ENCODE data around the gene METTL21C.

DNA sequence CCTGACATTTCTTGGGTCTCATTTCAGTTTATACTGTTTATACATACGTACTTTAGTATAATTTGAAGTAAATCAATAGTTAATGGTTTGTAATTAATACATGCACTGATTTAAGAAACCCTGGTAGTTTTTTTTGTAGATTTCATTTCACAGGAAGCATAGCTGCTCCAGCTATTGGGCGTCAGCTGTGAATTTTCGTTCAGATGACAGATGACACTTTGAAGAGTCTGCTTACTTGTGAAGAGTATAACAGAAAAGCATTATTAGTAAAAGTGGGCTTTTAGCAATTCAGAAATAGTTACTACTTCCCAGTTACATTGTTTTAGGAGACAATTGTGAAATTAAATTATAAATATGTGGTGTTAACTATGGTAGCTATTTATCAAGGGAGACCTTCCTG lies 44.4 kb downstream of the METTL21C start:
- TF ChIP-seq, protein P1, sequence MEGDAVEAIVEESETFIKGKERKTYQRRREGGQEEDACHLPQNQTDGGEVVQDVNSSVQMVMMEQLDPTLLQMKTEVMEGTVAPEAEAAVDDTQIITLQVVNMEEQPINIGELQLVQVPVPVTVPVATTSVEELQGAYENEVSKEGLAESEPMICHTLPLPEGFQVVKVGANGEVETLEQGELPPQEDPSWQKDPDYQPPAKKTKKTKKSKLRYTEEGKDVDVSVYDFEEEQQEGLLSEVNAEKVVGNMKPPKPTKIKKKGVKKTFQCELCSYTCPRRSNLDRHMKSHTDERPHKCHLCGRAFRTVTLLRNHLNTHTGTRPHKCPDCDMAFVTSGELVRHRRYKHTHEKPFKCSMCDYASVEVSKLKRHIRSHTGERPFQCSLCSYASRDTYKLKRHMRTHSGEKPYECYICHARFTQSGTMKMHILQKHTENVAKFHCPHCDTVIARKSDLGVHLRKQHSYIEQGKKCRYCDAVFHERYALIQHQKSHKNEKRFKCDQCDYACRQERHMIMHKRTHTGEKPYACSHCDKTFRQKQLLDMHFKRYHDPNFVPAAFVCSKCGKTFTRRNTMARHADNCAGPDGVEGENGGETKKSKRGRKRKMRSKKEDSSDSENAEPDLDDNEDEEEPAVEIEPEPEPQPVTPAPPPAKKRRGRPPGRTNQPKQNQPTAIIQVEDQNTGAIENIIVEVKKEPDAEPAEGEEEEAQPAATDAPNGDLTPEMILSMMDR (IDR thresholded peaks at IDR 0.05), result no peak
- TF ChIP-seq POLR2A (IDR thresholded peaks at IDR 0.05), result no peak
